PFSK-1 (cell line): Measurements from ENCODE around the gene RAB38.

Experiments used
- POLR2AphosphoS5 ChIP-seq: IDR thresholded peaks from 2 replicates; pipeline ENCODE4 v1.6.1; 2012; ENCODE audit warnings: low read depth, mild to moderate bottlenecking, control low read depth, low read length, moderate library complexity
- SIN3A ChIP-seq: IDR thresholded peaks from 2 replicates; pipeline ENCODE4 v1.6.1; 2012; ENCODE audit warnings: mild to moderate bottlenecking, low read length, moderate library complexity, borderline replicate concordance; ENCODE audit not compliant: insufficient read depth
- TAF1 ChIP-seq: IDR thresholded peaks from 2 replicates; pipeline ENCODE4 v1.6.1; 2012; ENCODE audit warnings: low read length, control low read depth, borderline replicate concordance; ENCODE audit not compliant: insufficient read depth

DNA sequence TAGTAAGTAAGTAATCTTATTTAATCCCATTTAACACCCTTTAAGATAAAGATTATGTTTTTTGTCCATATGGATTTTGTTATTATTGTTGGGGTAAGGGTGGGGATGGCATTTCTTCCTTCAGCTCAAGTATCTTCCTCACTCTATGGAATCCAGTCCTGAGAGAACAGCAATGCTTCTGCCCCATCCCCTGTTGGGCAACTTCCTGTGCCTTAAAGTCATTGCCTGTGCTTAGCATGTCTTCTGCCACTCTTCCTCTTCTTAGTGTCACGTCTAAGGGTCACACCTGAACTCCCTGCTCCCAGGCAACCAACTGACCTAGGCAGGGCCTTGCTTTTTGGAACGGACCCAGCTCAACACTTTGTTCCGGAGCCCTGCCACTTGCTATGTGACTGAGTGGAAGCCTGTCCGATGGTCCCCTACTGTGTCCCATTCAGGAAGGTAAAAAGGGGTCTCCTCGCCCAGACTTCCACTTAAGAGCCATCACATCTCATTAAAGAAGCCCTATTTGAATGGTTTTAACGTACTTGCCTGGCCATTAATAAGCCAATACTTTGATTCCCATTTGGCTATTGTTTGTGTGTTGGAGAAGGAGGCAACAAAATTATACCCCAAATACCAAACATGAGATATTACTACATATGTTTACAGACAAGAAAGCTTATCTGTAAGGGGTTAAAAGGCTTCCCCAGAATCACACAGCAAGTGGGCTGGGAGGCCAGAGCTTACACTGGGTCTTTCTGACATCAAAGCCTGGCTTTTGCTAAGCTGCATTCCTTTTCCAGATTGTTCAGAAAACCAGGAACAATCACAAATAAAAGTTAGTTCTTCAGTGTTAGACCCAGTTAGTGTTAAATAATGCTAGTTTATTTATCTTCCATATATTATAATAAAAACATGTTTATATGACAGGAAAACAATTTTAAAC is 59.2 kb downstream of the RAB38 start:
- TF ChIP-seq TAF1 (no peak), POLR2AphosphoS5 (no peak), SIN3A (no peak)
